Neural progenitor cell (in vitro differentiated cells): ENCODE measurements around the gene SCMH1.

ENCODE experiments used
- CTCF ChIP-seq: fragments of 200-600 bp; sonication (generic); IDR thresholded peaks from 2 replicates; pipeline ENCODE4 v1.5.1; 2017; ENCODE audit warnings: antibody characterized with exemption, mild to moderate bottlenecking
- EZH2 ChIP-seq: fragments of 200-600 bp; sonication (generic); IDR thresholded peaks from 2 replicates; pipeline ENCODE4 v1.6.1; 2017; ENCODE audit warnings: antibody characterized with exemption, mild to moderate bottlenecking, moderate library complexity
- EZH2phosphoT487 ChIP-seq: fragments of 200-600 bp; sonication (generic); IDR thresholded peaks from 2 replicates; pipeline ENCODE4 v1.6.1; 2017; ENCODE audit warnings: antibody characterized with exemption

GRCh38 chr1:41241749-41242341 is at the start of gene SCMH1:
- TF ChIP-seq CTCF = no peak
- peak; percentile 41 for TF ChIP-seq EZH2
- no peak for TF ChIP-seq EZH2phosphoT487
